ENCODE results near the gene MPST.

The MPST gene

DNA sequence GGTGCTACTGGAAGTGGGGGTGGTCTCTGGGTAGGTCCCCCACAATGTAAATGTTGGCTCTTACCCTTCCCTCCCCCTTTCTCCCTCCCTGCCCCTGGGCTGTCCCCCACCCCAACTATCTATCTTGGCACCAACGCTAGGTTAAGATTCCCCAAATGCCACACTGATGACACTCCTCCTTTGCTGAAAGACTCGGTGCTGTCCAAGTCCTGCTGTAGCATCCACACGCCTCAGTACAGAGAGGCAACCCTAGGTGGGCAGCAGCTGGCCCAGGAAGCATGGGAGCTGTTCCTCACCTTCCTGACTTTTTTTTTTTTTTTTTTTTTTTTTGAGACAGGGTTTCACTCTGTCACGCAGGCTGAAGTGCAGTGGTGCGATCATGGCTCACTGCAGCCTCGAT lies 28.6 kb downstream of the MPST start:
- DNase-seq, result no peak

DNA sequence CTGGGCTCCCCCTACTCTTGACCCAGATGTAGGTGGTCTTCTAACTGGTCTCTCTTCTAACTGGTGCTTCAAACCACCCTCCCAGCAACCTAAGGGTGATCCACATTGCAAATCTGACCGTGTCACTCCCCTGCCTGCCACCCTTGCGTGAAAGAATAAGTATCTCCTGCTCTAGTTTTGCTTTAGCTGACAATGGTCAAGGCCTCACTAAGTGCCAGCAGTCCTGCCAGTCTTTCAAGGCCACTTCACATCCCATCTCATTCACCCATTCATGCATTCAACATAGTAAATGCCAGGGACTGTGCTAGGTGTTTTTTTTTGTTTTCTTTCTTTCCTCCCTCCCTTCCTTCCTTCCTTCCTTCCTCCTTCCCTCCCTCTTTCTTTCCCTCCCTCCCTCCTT lies 29.7 kb downstream of the MPST start:
- DNase-seq, result no peak

DNA sequence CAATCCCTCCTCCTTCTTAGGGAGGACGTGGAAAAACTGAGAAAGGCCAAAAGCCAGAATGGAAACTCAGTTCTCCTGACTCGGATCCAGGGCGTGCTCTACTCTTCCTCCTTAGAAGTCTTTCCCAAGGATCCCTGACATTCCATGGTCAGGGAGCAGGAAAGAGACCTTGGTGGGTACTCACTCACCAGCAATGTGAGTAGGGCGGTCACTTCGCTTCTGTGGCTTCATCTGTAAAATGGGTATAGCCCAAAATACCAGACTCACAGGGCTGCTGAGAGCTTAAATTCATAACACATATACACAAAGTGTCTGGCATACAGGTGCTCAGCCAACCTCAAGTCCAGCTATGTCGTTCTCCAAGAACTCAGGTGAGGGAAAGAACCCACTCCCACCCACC lies 31.4 kb downstream of the MPST start:
- DNase-seq, result no peak

DNA sequence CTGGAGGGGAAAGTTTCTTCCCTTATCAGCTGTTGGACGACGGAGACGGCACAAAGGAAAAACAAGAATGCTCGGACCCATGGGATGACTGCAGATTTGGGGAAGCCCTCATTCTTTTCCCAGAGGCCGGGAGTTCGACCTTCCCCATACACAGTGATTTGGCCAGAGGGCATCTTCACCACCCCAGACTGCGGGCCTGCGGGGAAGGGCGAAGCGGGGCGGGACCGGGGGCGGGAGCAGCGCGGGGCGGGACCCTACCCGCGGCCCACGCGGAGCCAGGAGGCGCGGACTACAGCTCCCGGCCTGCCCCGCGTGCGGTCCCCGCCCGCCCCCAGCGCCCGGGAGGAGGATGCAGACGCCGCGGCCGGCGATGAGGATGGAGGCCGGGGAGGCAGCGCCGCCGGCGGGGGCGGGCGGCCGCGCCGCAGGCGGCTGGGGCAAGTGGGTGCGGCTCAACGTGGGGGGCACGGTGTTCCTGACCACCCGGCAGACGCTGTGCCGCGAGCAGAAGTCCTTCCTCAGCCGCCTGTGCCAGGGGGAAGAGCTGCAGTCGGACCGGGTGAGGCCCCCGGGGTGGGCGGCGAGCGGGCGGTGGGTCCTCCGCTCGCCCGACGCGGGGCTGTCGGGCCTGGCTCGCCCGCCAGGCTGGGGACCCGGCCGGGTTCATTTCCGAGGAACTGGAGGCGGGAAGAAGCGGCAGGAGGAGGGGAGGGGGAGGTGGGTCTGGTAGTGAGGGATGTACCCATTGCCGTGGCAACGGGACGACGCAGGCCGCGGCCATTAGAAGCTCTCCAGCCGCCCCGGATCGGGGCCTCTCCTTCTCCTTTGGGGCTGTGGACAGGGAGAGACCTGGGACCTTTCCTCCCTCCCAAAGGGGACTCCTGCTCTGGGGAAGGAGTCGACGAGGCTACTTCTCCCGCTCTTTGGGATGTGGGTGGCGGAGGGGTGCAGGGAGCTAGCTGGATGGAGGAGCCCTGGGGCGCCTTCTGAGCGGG lies 32.1 kb downstream of the MPST start, which contains the start of gene KCTD17:
TSS of gene KCTD17 (plus strand) at position 352 of the 995 bp plus-strand sequence. CDS start at position 371, 19 bp downstream.
- peak; percentile 79 for DNase-seq

DNA sequence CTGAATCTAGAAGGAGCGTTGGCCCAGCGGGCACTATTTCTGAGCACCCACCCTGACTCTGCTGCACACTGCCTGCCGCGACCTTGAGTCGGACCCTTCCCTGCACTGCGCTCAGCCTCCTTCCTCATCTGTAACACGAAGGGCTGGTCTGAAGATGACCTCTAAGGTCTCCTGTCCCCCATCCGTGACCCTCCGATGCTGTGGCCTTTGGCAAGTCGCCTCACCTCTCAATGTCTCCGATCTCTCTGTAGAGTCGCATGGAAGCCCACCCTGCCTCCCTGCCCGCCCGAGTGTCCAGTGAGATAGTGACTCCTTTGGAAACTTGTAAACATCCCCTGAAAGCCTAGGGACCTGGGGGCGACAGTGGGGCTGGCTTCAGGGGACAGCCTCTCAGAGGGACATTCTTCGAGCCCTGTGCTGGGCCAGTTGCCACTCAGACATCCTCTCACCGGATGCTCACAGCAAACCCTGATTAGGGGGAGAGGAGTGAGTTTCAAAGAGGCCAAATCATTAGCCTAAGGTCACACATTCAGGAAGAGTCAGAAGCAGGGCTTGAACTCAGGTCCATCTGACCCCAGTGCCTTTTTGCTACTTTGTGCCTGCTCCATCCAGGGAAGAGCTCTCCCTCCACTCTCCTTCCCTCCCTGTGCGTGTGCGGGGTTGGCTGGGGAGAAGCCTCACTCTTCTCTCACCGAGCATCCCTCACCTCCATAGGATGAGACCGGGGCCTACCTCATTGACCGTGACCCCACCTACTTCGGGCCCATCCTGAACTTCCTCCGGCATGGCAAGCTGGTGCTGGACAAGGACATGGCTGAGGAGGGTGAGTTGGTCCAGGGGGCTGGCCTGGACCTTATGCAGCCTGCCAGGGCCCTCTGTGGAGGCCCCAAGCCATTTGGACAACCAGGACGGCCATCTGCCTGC lies 33.1 kb downstream of the MPST start:
- DNase-seq, result no peak

DNA sequence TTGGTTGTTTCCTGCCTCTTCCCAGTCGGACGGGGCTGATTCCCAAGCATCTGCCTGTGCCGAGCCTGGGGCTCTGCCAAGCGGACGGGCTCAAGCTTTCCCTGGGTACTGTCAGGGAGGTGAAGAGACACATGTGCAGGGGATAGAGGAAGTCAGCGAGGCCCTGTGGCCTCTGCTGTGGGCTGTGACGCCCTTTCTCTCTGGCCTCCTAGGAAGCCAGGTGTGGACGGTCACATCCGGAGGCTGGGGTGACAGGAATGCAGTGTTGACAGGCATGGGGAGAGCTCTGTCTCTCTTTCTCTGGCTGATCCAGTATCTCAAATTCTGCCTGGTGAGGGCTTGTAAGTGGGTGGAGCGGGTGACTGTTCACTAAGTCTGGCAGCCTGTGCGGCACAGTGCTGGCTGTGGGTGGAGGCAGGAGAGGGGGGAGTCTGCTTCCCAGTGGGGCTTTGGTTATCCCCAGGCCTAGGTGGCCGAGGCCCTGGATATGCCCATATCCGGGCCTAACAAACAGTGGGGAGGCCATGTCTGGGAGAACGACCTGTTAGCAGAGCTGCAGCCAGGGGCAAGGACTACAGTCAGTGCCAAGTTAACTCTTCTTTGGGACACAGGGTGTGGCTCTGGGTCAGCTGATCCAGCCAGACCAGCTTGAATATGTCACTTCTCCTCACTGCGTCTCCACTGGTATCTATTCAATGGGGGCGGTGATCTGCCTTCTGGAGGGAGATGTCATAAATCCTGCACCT lies 33.9 kb downstream of the MPST start:
- DNase-seq, result no peak

DNA sequence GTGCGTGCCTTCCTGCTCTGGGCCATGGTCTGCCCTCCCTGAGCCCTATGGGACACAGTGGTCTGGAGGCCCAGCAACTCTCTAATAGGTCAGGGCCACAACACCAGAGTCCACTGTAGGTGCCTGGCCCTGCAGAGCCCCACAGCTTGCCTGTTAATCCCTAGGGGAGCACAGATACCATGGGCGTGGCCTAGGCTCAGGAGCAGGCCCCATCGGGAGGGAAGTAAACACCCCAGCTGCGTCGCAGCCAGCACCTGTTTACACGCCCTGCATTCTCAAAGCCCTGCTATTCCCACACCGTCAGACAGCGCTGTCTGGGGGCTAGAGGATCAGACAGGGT lies 34.5 kb downstream of the MPST start:
- no peak for DNase-seq

DNA sequence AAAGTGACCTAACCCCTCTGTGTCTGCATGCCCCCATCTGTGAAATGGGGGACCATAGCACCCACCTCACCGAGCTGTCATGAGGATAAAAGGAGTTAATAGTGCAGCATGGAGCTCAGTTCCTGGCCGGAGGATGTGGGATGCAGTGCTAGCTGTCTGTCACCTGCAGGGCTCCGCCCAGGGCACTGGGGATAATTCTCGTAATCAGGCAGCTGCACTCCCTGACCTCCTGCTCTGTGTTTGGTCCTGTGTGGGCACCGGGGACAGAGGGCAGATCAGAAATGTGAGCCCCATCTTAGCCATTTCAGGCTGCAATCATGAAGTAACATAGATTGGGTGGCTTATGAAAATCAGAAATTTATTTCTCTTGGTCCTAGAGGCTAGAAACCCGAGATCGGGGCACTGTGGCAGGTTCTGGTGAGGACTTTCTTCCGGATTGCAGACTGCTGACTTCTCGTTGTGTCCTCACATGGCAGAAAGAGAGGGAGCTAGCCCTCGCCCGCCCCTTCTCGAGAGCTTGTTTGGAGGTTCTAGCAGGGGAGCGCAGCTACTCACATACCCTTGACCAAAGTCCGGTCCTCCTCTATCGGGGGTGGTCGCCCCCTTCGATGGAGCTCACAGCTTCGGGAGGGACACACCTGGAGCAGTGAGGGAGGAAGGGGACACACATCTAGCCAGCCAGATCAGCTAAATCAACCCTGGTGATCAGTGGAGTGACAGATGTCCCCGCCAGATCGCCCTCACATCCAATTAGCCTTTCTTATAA lies 35.2 kb downstream of the MPST start:
- DNase-seq, result no peak

DNA sequence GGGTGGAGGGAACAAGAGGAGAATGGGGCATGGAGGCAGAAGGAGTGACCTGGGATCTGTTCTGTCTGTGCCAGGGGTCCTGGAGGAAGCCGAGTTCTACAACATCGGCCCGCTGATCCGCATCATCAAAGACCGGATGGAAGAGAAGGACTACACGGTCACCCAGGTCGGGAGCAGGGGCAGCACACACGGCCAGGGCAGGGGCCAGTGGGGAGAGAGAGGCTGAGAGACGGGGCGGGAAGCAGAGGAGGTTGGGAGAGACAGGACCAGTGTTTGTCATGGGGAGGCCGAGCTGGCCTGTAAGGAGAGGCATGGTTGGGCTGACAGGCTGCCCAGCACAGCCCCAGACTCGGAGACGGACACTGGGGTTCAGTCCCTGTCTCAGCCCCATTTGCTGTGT lies 36.7 kb downstream of the MPST start:
- no peak for DNase-seq

DNA sequence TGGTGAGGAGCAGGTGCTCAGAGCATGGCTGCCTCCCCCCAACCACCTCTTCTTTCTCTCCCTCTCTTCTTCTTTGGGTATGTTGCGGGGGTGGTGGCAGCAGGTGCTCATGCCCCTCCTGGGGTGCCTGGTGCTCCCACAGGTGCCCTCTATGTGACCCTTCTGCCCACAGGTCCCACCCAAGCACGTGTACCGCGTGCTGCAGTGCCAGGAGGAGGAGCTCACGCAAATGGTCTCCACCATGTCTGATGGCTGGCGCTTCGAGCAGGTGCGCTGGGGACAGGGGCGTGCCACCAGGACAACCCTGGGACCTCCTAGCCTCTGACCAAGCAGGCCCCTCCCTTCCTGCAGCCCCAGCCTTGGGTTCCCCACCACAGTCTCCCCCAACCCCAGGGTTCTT lies 37.7 kb downstream of the MPST start:
- DNase-seq, result no peak

DNA sequence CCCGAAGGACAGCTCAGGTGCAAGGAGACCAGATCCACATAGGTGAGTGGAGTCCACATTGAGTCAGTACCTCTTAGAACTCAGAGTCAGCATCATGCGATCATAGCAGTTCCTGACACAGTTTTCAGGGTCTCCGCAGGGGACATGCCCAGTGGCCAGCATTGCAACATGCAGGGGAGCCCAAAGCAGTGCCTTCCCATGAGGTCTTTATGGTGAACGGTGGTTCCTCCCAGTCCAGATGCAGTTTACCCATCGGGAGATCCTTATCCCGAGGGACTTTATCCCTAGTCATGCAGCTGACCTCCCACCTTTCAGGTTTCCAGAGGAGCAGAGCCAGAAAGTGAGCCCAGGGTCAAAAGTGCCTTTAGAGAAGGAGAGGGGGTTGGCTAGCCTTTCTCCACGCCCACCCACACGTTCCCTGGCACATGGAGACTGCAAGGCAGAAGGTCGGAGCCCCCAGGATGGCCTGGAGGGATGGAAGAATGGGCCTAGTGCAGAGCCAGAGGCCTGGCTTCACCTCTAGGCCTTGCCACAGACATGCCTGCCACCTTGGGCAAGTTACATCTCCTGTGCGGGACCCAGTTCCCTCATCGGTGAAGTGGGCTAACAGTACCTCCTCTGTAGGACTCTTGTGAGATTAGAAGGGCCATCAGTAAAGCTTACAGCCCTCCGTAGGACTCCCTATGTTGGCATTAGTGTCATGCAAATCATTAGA lies 38.4 kb downstream of the MPST start:
- DNase-seq, result no peak

DNA sequence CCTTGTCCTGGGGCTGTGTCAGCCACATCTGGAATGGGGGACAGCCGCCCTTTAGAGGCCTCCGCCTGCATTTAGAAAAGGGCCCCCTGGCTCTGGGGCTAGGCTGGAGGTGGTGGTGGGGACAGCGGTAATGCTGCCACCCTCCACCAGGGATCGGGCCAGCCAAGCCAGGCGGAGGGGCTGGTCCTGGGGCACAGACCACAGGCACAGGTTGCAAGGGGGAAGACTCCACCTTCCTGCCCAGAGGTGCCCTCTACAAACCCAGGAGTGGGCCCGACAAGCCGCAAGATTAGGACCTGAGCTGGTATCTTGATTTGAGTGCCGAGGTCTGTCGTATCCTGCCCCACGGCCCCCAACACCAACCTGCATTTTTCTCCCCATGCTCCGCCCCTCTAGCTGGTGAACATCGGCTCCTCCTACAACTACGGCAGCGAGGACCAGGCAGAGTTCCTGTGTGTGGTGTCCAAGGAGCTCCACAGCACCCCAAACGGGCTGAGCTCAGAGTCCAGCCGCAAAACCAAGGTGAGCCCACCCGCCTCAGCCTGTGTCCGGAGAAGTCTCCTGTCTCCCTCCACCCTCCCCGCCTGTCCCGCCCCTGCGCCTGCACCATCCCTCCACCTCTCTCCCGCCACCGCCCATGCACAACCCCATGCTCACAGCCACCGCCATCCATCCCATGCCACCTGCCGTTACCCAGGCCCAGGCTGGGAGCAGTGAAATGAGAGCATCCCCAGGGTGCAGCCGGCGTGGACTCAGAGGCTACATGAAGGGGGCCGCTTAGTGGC lies 39.6 kb downstream of the MPST start:
- DNase-seq, result no peak

DNA sequence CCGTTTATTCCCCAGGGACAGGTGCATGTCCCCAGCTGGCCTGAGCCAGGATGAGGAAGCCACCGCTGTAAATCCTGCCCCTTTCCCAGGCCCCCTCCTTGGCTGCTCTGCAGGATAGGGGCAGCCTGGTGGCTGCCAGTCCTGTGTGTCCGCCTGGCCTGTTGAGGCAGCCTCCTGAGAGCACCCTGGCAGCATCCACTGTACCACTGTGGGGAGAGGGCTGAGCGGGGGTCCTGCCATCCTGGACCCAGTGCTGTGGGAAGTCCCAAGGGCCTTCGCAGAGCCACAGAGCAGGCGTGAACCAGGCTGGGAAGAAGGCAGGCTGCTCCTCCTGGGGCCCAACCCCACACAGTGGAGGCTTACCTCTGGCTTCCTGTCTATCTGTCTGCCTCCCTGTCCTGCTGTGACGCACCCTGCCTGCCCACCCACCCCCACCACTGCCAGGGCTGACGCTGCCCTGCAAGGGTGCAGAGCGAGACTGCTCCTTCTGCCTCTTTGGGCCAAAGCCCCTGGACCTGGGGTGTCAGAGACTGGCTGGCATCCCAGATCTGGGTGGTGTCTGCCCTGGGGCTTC lies 40.4 kb downstream of the MPST start:
- DNase-seq, result no peak

DNA sequence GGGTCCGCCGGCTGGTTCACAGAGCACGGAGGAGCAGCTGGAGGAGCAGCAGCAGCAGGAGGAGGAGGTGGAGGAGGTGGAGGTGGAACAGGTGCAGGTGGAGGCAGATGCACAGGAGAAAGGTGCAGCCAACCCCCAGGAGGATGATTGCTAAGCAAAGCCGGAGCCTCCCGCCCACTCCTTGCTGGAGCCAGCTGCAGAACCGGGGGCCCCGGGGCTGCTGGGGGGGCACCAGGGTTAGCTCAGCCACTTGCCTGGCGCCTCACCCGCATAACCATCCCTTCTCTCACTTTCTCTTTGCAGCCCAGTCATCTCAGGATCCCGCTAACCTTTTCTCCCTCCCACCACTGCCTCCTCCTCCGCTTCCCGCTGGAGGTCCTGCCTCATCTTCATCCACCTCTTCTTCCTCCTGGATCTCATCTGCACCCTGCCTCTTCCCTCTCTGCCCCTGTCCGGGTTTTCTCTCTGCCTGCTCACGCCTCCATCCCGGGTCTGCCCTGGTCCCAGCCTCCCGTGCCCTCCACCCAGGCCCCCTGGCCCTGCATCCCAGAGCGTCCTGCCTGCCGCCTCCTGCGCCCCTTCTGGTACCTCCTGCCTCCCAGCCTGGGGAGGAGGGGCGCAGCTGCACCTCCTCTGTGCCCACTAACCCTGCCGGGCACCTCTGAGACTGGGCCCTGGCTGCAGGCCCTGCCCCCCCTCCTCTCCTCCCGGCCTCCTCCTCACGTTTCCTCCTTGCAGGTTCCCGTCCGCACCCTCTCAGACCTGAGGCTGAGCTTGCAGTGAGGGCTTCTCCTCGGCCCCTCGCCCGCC lies 41.5 kb downstream of the MPST start:
- peak; percentile 57 for DNase-seq

DNA sequence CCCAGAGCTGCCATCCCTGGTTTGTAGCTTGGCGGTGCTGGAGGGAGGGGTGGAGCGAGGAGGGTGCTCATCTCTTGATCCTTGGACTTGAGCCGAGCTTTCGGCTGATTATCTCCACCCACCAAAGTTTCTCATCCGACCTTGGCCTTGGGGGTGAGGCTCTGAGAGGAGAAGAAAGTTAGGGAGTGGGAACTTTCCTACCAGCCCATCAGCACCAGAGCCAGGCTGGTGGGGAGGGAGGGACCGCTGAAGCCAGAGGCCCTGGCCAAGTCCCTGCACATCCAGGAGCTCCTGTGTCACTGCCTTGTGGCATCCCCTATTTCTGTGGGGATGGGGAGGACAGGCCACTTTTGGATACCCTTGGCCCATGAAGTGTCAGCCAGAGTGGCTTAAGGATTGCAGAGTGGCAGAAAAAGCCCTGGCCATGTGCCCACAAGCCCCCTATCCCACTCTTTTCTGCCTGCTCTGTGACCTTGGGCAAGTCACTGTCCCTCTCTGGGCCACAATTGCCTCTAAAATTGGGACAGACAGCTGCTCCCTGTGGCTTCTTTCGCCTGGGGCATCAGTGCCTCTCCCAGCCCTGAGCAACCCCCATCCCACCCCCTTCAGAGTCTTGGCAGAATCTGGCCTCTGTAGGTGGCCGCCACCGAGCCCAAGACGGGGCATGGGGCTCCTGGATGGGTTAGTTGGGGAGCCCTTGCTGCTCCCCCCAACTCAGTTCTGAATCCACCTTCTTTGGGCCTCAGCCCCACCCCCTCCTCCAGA lies 42.3 kb downstream of the MPST start:
- DNase-seq, result no peak

DNA sequence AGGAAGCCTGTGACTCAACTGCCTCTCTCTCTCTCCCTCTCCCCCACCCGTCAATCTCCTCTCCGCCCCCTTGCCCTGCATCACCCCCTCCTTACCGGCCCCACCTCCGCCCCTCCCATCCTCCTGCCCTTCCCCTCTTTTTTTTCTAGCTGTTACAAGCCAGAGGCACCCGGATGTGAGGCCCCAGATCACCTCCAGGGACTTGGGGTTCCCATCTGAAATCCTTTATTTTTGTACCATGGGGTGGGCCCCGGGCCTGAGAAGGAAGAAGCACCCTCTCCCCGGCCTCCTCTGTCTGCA lies 42.8 kb downstream of the MPST start:
- no peak for DNase-seq

DNA sequence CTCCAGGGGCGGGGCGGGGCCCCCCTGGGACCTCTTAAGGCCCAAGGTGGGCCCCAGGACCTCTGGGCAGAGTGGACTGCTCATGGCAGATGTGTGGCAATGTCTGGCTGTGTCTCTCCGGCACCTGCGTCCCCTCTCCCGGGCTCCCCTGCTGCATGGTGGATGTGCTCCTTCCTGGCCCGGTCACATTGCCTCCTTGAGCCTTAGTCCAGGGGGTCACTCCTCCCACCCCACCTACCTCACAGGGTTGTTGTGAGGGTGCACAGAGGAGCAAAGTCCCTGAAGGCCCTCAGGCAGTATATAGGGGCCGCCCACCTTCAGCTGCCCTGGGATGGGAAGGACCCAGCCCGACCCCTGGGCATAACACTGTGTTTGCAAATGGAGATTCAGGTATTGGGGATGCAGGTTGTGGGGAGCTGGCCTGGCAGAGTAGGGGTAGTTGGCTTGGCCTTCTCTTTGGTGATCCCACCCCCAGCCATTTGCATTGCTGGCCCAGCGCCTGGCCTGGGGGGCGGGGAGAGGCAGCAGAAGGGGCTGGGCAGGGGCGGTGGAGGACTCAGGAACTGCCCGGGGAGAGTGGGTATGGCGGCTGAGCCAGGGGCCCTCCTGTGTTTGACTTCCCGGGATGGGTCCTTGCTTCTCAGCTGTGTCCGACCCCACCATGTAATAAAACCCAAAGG lies 43.3 kb downstream of the MPST start:
- DNase-seq, result no peak

All from stimulated activated CD4-positive, alpha-beta T cell treated with anti-CD3 and anti-CD28 coated beads, Interleukin-4, amount 100 ng/mL, for 1 hour (primary cell).